NCI-H2196 (cell line): ENCODE results near the gene DHX8.
"Not testable (repeated sequence)": the region's sequence is repeated elsewhere in the genome, so short reads cannot be mapped to it uniquely, and the experiment has no call there.

Source experiments
- DNase-seq: peaks from one replicate; lab custom pipeline; 2025; ENCODE audit not compliant: unreplicated experiment; lab: John Stamatoyannopoulos, UW

DHX8 gene

DNA sequence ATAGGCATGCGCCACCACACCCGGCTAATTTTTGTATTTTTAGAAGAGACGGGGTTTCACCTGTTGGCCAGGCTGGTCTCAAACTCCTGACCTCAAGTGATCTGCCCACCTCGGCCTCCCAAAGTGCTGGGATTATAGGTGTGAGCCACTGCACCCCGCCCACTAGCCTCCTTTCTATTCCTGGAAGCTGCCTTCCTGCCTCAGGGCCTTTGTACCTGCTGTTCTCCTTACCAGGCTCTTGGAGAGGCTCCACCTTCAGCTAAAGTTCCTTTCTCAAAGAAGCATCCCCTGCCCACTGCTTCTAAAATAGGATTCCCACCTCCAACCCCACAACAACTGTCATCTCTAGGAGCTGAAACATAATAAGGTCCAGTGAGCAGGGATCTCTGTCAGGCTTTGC is 23.9 kb upstream of the DHX8 start:
- DNase-seq: not testable (repeated sequence)

DNA sequence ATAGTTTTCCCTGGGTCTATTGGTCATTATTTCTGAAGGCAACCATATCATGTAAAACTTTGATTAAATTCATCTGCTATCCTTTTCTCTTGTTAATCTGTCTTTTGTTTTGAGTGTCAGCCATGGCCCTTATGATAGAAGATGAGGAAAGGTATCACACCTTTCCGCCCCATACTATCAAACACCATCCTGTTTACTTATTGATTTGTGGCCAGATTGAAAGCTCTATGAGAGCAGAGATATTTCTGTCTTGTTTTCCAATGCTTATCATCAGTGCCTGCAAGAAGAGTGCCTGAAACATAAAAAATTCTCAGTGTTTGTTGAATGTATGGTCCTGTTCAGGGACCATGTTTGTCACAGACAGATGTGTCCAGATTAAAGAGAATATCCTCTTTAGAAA is 22.6 kb upstream of the DHX8 start:
- DNase-seq: no peak

DNA sequence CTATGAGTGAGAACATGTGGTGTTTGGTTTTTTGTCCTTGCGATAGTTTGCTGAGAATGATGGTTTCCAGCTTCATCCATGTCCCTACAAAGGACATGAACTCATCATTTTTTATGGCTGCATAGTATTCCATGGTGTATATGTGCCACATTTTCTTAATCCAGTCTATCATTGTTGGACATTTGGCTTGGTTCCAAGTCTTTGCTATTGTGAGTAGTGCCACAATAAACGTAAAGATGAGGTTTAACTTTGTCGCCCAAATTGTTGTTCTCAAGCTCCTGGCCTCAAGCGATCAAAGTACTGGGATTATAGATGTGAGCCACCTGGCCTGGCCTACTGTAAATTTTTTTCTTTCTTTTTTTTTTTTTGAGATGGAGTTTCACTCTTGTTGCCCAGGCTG is 21.2 kb upstream of the DHX8 start:
- not testable (repeated sequence) for DNase-seq

DNA sequence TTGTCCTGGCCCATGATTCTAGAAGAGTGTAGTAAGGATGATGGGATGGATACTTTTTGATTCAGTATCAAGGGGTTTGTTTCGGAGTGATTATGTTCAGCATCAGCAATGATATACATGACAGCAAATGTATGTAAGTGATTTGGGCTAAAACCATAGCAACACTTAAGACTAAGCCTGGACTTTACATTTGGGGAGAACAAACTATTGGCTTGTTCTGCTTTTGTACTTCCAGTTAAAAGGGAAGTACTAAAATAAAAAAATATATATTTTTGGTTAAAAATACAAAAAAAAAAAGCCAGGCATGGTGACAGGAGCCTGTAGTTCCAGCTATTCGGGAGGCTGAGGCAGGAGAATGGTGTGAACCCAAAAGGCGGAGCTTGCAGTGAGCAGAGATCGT is 20.5 kb upstream of the DHX8 start:
- DNase-seq: no peak

DNA sequence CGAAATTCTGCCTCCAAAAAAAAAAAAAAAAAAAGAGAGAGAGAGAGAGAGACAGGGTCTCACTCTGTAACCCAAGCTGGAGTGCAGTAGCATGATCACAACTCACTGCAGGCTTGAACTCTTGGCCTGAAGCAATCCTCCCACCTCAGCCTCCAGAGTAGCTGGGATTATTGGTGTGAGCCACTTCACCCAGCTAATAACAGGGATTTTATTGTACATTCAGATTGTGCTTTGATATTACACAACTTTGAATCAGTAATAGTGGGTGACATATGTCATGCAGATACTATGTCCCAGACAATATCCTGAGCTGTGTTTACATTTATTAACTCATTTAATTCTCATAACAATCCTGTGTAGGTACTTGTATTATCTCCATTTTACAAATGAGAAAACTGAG is 19.7 kb upstream of the DHX8 start:
- DNase-seq: no peak

DNA sequence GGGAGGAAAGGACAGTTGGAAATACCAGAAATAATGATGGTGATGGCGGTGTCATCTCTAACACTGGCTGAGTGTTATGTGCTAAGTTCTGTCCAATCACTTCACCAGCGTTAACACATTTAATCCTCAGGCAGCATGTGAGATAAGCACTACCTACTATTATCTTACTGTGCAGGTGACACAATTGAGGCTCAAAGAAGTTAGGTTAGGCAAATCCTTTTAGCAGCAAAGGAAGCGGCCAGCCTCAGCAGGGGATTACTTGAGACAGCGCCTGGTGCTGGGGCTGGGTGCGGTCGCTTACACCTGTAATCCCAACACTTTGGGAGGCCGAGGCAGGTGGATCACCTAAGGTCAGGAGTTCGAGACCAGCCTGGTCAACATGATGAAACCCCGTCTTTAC is 18.7 kb upstream of the DHX8 start:
- DNase-seq: no peak

DNA sequence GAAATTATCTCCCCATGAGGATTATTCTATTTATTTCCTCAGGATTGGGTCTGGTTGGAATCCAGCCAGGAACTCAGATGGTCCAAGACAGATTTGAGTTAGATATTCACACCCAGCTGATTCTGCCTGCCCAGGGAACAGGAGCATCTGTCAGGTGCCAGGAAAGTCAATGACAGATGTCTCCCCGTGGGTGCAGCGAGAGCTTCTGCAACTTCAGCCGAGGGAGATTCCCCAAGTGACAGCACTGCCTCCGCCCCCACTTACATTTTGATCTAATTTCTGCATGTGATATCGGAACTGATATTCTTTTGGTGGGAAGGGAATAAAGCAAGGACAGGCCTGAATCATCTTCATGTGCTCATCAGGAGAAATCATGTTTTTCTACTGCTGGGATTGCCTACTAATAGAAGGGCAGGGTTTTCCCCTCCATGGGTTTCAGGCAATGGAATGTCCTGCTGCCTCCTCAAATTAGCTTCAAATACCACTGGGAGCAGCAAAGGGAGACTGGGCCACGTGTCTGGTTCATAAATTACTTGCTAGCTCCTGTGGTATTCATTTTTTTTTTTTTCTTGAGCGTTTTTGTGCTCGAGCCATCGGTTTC is 15.7 kb upstream of the DHX8 start:
- no peak for DNase-seq

DNA sequence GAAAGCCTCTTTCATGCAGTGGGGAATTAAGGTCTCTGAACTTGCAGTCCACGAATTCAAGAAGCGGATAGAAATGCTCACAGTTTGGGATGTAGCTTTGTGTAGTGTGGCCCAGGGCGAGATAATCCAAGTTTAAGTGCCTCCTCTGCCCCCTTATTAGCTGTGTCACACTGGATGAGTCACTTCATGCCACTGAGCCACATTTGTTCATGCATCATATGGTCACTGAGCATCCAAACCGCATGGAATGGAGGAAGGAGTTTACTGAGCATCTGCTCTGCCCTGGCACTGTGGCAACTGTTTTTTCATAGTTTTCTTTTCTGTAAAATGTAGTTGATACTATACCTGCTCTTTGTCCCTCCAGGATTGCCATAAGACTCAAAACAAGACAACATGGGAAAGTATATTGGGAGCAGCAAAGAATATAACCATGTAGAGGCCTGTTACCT is 15.1 kb upstream of the DHX8 start:
- no peak for DNase-seq

DNA sequence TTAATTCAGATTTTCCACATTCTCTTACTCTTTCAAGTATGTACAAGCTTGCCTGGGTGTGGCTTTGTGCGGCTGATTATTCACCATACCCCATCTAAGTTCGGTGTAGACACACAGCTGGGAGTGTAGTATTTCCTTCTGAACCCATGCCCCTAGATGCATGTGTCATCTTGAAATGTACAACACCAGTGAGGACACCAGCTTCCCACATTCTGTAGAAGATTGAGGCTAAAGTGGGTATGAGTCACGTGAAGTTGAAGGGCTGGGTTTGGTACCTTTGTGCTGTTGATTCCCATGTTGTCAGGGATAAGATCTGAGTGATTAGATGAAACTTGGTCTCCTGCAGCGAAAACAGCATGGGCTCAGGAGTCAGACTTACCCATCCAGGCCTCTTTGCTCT is 14.6 kb upstream of the DHX8 start:
- DNase-seq: no peak

DNA sequence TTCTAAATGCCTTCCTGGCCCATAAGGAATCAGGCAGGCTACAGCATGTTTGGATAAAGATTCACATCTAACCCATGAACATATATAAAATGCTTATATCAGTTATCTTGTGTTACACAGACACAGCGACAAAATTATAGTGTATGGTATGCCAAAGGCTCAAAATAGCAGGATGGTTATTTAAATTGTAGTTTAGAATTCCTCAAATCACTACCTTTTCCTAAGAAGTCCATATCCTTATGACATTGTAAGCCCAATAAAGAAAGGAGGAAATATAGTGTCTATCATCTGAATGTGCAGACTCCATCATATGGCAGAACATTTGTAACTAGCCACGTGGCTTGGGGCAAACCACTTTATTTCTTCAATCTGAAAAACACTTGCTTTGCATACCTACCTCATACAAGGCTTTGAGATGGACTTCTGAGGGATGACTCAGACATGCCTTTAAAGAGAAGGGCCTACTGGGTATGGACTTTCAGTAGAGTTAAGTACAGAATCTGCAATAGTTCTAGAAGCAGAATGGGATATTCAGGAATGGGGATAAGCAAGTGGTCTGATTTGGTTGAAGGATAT is 12.1 kb upstream of the DHX8 start:
- no peak for DNase-seq

DNA sequence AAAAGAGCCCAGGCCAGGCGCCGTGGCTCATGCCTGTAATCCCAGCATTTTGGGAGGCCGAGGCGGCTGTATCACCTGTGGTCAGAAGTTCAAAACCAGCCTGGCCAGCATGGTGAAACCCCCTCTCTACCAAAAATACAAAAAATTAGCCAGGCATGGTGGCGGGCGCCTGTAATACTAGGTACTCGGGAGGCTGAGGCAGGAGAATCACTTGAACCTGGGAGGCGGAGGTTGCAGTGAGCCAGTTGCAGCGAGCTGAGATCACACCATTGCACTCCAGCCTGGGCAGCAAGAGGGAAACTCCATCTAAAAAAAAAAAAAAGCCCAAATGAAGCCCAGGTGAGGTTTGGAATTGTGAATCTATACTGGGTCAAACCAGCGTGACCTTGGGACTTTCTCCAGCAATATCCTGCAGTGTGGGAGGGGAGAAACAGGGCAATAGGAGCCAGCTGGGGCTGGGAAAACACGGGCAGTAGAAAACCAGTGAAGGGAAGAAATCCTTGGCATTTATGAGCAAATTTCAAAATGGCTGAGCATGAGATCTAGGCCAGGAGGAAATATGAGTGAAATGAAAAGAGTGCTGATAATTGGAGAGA is 8.2 kb upstream of the DHX8 start:
- no peak for DNase-seq

DNA sequence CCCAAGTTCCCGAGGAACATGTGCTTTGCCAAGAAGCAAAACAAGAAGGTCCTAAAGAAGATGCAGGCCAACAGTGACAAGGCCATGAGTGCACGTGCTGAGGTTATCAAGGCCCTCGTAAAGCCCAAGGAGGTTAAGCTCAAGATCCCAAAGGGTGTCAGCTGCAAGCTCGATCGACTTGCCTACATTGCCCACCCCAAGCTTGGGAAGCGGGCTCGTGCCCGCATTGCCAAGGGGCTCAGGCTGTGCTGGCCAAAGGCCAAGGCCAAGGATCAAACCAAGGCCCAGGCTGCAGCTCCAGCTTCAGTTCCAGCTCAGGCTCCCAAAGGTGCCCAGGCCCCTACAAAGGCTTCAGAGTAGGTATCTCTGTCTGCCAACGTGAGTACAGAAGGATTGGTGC is 7.5 kb upstream of the DHX8 start:
- not testable (repeated sequence) for DNase-seq

DNA sequence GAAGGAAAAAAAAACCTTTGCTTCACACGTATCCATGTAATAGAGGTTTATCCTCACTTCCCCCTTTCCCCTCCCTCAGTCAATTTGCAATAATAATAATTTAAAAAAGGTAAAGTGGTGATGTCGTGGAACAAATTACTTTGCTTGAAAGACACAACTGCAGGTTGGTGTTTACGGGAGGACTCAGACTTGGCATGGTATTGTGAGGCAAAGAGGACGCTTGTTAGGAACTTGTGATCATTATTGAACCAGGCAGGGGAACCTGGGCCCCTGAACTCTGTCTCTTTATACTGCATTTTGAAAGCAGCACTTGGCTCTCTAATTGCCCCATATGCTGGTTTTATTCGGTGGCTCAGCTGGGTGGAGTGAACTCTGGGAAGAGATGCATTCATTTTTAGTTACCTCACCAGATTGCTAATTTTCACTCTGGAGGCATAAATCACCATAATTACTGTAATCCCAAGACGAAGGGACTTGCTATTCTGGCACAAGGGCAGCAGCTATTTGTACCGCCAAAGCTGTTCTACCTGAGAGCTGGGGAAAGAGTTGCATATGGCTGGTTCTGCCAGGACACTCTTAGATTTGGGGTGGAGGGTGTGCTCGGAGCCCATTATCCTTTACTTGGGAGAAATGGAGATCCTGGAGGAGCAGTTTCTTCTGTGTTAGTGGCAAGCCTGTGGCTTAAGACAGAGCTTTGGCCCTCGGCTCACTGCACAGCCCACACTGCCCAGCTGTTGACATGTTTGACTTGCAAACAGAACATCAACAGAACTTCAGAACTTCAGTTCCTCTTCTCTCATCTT is 5.7 kb upstream of the DHX8 start:
- no peak for DNase-seq

DNA sequence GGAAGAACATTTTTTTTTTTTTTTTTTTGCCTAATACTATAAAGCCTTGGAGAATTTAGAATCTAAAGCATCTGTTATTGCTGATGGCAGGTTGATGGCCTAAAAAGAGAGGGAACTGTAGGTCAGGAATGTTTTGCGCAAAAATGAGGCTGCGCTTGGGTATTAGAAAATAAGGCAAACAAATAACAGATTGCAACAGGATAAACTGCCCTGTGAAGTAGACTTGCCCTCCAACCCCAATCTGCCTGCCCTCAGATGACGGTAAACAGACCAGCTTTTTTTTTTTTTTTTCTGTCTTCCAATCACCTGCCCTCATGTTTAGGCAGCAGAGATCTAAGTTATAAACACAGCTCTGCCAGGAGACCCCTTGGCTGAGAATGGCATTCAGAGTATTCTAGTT is 3.8 kb upstream of the DHX8 start:
- DNase-seq: no peak

DNA sequence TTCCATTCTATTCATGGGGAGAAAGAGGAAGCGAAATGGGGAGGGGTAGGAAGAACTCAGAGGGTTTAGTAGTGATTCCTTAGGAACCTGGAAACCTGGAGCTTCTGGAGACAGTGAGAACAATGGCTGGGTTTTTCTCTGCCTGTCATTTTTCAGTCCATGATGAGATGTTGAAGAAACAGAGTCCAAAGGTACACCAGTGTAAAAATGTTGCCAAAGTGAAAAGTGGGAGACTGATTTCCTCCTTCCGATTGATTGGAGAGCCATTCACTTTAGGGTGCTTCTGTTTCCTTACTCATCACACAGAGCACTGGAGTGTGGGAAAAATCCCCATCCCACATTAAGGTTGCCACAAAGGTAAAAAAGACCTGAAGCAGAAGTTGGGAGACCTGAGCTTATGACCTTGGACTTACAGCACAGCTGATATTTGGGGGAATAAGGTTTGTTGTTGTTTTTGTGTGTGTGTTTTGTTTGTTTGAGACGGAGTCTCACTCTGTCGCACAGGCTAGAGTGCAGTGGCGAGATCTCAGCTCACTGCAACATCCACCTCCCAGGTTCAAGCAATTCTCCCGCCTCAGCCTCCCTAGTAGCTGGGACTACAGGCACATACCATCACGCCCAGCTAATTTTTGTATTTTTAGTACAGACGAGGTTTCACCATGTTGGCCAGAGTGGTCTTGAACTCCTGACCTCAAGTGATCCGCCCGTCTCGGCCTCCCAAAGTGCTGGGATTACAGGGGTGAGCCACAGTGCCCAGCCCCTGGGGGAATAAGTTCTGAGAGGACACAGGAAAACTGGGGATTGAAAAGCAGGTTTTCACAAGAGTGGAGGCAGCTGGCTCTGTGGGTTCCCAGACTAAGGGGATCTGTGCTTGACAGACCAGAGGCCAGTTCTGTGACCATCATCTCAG is 1.4 kb upstream of the DHX8 start:
- DNase-seq: no peak

DNA sequence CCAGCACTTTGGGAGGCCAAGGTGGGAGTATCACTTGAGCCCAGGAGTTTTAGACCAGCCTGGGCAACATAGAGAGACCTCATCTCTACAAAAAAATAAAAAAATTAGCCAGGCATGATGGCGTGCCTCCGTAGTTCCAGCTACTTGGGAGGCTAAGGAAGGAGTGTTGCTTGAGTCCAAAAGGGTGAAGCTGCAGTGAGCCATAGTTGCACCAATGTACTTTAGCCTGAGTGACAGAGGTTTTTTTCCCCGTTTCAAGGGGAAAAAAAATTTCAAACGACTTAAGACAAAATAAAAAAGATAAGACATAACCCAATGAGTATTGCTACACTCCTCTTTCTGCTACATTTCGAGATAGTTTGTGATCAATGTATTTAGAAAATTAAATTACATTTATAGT is 6.8 kb downstream of the DHX8 start:
- DNase-seq: no peak

DNA sequence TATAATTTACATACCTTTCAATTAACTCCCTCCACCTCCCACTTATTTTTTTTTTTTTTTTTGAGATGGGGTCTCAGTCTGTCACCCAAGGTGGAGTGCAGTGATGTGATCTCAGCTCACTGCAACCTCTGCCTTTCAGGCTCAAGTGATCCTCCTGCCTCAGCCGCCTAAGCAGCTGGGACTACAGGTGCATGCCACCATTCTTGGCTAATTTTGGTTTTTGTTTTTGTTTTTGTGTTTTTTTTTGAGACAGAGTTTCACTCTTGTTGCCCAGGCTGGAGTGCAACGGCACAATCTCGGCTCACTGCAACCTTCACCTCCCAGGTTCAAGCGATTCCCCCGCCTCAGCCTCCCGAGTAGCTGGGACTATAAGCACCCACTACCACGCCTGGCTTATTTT is 25.7 kb downstream of the DHX8 start:
- DNase-seq: not testable (repeated sequence)

DNA sequence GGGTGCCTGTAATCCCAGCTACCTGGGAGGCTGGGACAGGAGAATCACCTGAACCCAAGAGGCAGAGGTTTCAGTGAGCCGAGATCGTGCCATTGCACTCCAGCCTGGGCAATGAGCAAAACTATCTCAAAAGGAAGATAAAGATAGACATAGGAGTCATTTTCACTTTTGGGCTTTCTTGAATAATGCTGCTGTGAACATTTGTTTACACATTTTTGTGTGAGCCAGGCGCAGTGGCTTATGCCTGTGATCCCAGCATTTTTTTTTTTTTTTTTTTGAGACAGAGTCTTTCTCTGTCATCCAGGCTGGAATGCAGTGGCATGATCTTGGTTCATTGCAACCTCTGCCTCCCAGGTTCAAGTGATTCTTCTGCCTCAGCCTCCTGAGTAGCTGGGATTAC is 27.4 kb downstream of the DHX8 start:
- not testable (repeated sequence) for DNase-seq

DNA sequence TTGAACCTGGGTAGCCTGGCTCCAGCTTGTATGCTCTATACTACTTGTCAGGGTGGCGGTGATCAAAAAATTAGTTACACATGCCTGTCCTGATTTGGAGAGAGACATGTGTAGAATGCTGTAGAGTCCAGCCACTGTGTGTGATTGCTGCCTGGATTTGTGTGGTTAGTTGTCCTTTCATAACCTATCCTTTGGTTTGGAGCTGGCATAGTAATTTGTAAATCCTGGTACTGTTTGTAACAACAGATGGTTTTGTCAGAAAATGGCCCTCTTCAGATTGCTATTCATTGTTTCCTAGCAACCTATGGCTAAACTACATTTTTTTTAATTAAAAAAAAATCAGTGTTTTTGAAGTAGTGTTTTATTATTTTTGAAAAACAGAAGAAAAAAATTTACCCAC is 31.9 kb downstream of the DHX8 start:
- DNase-seq: no peak

DNA sequence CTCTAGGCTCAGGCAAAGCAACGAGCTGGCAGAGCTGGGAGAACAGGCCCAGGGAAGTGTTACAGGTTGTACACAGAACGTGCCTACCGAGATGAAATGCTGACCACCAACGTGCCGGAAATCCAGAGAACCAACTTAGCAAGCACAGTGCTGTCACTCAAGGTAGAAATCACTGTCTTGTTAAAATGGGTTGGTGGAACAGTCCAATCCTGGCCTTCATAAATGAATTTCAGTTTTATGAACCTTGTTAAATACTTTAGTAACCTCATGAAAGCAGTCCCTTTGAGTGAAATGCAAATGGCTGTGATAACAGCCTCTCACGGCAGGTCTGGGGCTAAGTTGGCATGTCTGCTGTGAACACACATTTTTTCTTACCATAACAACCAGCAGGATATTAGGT is 33.4 kb downstream of the DHX8 start:
- no peak for DNase-seq
